H9 (cell line): ENCODE data around the gene ZFP91. TPM values are rescaled to one million over a fixed set of nuclear protein-coding genes. Genes with fewer than 3 reads are reported as not detected.

Experiments
- DNase-seq: peaks from one replicate; pipeline ENCODE4 v3.0.0-alpha.2; 2017
- H2AFZ ChIP-seq: one replicate; pipeline ENCODE4 v1.6.1; 2013; ENCODE audit warnings: mild to moderate bottlenecking, low read length, control low read depth, moderate library complexity
- H2AK5ac ChIP-seq: 2 replicates; pipeline ENCODE4 v1.6.1; 2013; ENCODE audit warnings: low read length, control low read depth, mixed read lengths; ENCODE audit not compliant: insufficient read length
- H2BK120ac ChIP-seq: one replicate; pipeline ENCODE4 v1.6.1; 2013; ENCODE audit warnings: low read depth, mild to moderate bottlenecking, low read length, control low read depth, inconsistent platforms; ENCODE audit not compliant: poor library complexity, severe bottlenecking
- H2BK12ac ChIP-seq: 2 replicates; pipeline ENCODE4 v1.6.1; 2013; ENCODE audit warnings: low read length, control low read depth, mixed read lengths, low read depth; ENCODE audit not compliant: insufficient read length
- H2BK15ac ChIP-seq: 2 replicates; pipeline ENCODE4 v1.6.1; 2013; ENCODE audit warnings: low read depth, low read length, control low read depth
- H2BK20ac ChIP-seq: one replicate; pipeline ENCODE4 v1.6.1; 2013; ENCODE audit warnings: low read depth, mild to moderate bottlenecking, low read length, control low read depth, inconsistent platforms; ENCODE audit not compliant: poor library complexity, severe bottlenecking
- H2BK5ac ChIP-seq: 2 replicates; pipeline ENCODE4 v1.6.1; 2013; ENCODE audit warnings: low read length, control low read depth, mixed read lengths; ENCODE audit not compliant: insufficient read length
- H3K14ac ChIP-seq: 2 replicates; pipeline ENCODE4 v1.6.1; 2013; ENCODE audit warnings: low read length, control low read depth; ENCODE audit not compliant: insufficient read depth
- H3K18ac ChIP-seq: 2 replicates; pipeline ENCODE4 v1.6.1; 2013; ENCODE audit warnings: low read depth, mild to moderate bottlenecking, mixed read lengths, low read length, control low read depth; ENCODE audit not compliant: insufficient read length
- H3K23ac ChIP-seq: 2 replicates; pipeline ENCODE4 v1.6.1; 2013; ENCODE audit warnings: low read length, control low read depth, mixed read lengths, low read depth; ENCODE audit not compliant: insufficient read length
- H3K23me2 ChIP-seq: 2 replicates; pipeline ENCODE4 v1.6.1; 2013; ENCODE audit warnings: low read depth, mild to moderate bottlenecking, mixed read lengths, low read length, control low read depth; ENCODE audit not compliant: insufficient read length, poor library complexity, severe bottlenecking
- H3K27ac ChIP-seq: 2 replicates; pipeline ENCODE4 v1.5.1; 2013; ENCODE audit warnings: low read length, control low read depth, mixed read lengths, low read depth; ENCODE audit not compliant: insufficient read length
- H3K27me3 ChIP-seq: 2 replicates; pipeline ENCODE4 v1.6.1; 2013; ENCODE audit warnings: low read length, control low read depth, inconsistent platforms; ENCODE audit not compliant: insufficient read depth
- H3K4ac ChIP-seq: 2 replicates; pipeline ENCODE4 v1.6.1; 2013; ENCODE audit warnings: low read depth, mild to moderate bottlenecking, control low read depth, inconsistent platforms, low read length, moderate library complexity
- H3K4me1 ChIP-seq: 2 replicates; pipeline ENCODE4 v1.6.1; 2013; ENCODE audit warnings: low read length, control low read depth, inconsistent platforms; ENCODE audit not compliant: insufficient read depth
- H3K4me2 ChIP-seq: 2 replicates; pipeline ENCODE4 v1.6.1; 2013; ENCODE audit warnings: low read length, control low read depth, mixed read lengths; ENCODE audit not compliant: insufficient read length, insufficient read depth
- H3K56ac ChIP-seq: 2 replicates; pipeline ENCODE4 v1.6.1; 2013; ENCODE audit warnings: low read depth, mild to moderate bottlenecking, mixed read lengths, low read length, control low read depth; ENCODE audit not compliant: insufficient read length
- H3K79me1 ChIP-seq: 2 replicates; pipeline ENCODE4 v1.6.1; 2013; ENCODE audit warnings: low read depth, mild to moderate bottlenecking, moderate library complexity, low read length, control low read depth, inconsistent platforms; ENCODE audit not compliant: insufficient read depth, poor library complexity, severe bottlenecking
- H3K79me2 ChIP-seq: 2 replicates; pipeline ENCODE4 v1.6.1; 2013; ENCODE audit warnings: low read length, control low read depth, inconsistent platforms; ENCODE audit not compliant: insufficient read depth
- H3K9ac ChIP-seq: 2 replicates; pipeline ENCODE4 v1.6.1; 2013; ENCODE audit warnings: low read length, control low read depth, mixed read lengths; ENCODE audit not compliant: insufficient read length; ENCODE audit errors: extremely low read depth
- H3K9me3 ChIP-seq: one replicate; pipeline ENCODE4 v1.6.1; 2013; ENCODE audit warnings: low read depth, low read length, inconsistent platforms; ENCODE audit not compliant: control insufficient read depth
- H3T11ph ChIP-seq: one replicate; pipeline ENCODE4 v1.6.1; 2013; ENCODE audit warnings: mild to moderate bottlenecking, low read length, control low read depth, inconsistent platforms
- H4K20me1 ChIP-seq: one replicate; pipeline ENCODE4 v1.6.1; 2013; ENCODE audit not compliant: control insufficient read depth, insufficient read length, insufficient read depth
- H4K5ac ChIP-seq: 2 replicates; pipeline ENCODE4 v1.6.1; 2013; ENCODE audit warnings: low read depth, mild to moderate bottlenecking, mixed read lengths, low read length, control low read depth; ENCODE audit not compliant: insufficient read length
- H4K8ac ChIP-seq: replicated peaks from 2 replicates; pipeline ENCODE4 v1.6.1; 2013; ENCODE audit warnings: low read length, control low read depth, mixed read lengths, low read depth; ENCODE audit not compliant: insufficient read length
- H4K91ac ChIP-seq: 2 replicates; pipeline ENCODE4 v1.6.1; 2013; ENCODE audit warnings: low read depth, mild to moderate bottlenecking, moderate library complexity, mixed read lengths, low read length, control low read depth; ENCODE audit not compliant: insufficient read length
- H3K27ac Mint-ChIP-seq, 3 experiments: 2 replicates in 2 of 3; 3 replicates in 1 of 3; pipeline ENCODE4 v1.8.0; 2020 to 2021; ENCODE audit warnings: mixed read lengths in 3 of 3, mild to moderate bottlenecking in 1 of 3, moderate library complexity in 1 of 3
- H3K27me3 Mint-ChIP-seq: 2 replicates; pipeline ENCODE4 v1.8.0; 2021; ENCODE audit warnings: low read depth, mild to moderate bottlenecking, moderate library complexity, mixed read lengths
- H3K36me3 Mint-ChIP-seq, 3 experiments: 2 replicates in 2 of 3; 3 replicates in 1 of 3; pipeline ENCODE4 v1.8.0; 2020 to 2021; ENCODE audit warnings: low read depth in 3 of 3, mixed read lengths in 3 of 3; ENCODE audit not compliant: insufficient read depth in 1 of 3
- H3K4me1 Mint-ChIP-seq, 2 experiments: 2 replicates each; pipeline ENCODE4 v1.8.0; 2020; ENCODE audit warnings: mixed read lengths in 2 of 2
- H3K4me3 Mint-ChIP-seq, 2 experiments: 2 replicates in 1 of 2; 3 replicates in 1 of 2; pipeline ENCODE4 v1.8.0; 2020 to 2021; ENCODE audit warnings: mild to moderate bottlenecking in 2 of 2, mixed read lengths in 2 of 2, moderate library complexity in 1 of 2
- H3K9me3 Mint-ChIP-seq, 2 experiments: 2 replicates in 1 of 2; 3 replicates in 1 of 2; pipeline ENCODE4 v1.8.0; 2020; ENCODE audit warnings: mild to moderate bottlenecking in 2 of 2, mixed read lengths in 2 of 2, moderate library complexity in 1 of 2
- CTCF ChIP-seq: fragments of 200-600 bp; sonication (generic); conservative IDR thresholded peaks from 3 replicates; pipeline ENCODE4 v1.8.0; 2021; ENCODE audit warnings: antibody characterized with exemption, mild to moderate bottlenecking
- WGBS: extraction: QIAGEN DNeasy Blood & Tissue Kit; methylation state at CpG from one replicate; pipeline ENCODE4 v1.1.7; 2013; ENCODE audit warnings: missing lambda C conversion rate, low lambda C conversion rate, mixed read lengths; ENCODE audit not compliant: insufficient read length; ENCODE audit errors: extremely low coverage; 5-methylcytosine and 5-hydroxymethylcytosine counted together
- total RNA-seq: library from RNA; stranded (reverse); gene quantifications from 2 replicates; pipeline ENCODE4 v1.2.1, GENCODE V29; 2021

The ZFP91 gene
- total RNA-seq, 1 experiment from 2014 or later = 32.9 TPM

- no peaks in the 10 kb centered on the region for H4K20me1 ChIP-seq
- H3K9me3 ChIP-seq = no peaks in the 10 kb centered on the region
- DNase-seq = no peak
- no peak overlapping the region for H2BK5ac ChIP-seq
- Mint-ChIP-seq H3K27ac (no peak overlapping the region), H3K4me3 (no peak overlapping the region), H3K36me3 (no peaks in the 10 kb centered on the region), H3K9me3 (no peaks in the 10 kb centered on the region), H3K4me1 (no peaks in the 10 kb centered on the region), H3K27me3 (no peaks in the 10 kb centered on the region)
- no peak overlapping the region for H4K5ac ChIP-seq
- H3K9ac ChIP-seq = no peak overlapping the region
- H3K14ac ChIP-seq = no peak overlapping the region
- no peak overlapping the region for H3K4ac ChIP-seq
- H2BK12ac ChIP-seq = no peak overlapping the region
- no peak overlapping the region for H3K23ac ChIP-seq
- no peaks in the 10 kb centered on the region for H3K79me1 ChIP-seq
- no peak overlapping the region for H2BK20ac ChIP-seq
- no peak for TF ChIP-seq CTCF
- H3K23me2 ChIP-seq = no peaks in the 10 kb centered on the region
- no peaks in the 10 kb centered on the region for H3K27me3 ChIP-seq
- H3K79me2 ChIP-seq = no peaks in the 10 kb centered on the region
- H3K27ac ChIP-seq = no peak overlapping the region
- no peak overlapping the region for H2AFZ ChIP-seq
- no peak overlapping the region for H3K56ac ChIP-seq
- H2BK120ac ChIP-seq = no peak overlapping the region
- no peak overlapping the region for H2AK5ac ChIP-seq
- no CpG with 5 or more reads among the region's 2 CpGs for WGBS
- no peak overlapping the region for H3T11ph ChIP-seq
- H3K4me1 ChIP-seq = no peaks in the 10 kb centered on the region
- no peak overlapping the region for H4K91ac ChIP-seq
- H4K8ac ChIP-seq = no peak overlapping the region
- H3K4me2 ChIP-seq = no peak overlapping the region
- no peak overlapping the region for H3K18ac ChIP-seq
- no peak overlapping the region for H2BK15ac ChIP-seq
Observed at GRCh38 chr11:58560842-58561241, 18.0 kb upstream of the ZFP91 start.
